NCI-H460 (cell line): ENCODE data around the gene CGREF1. TPM values are rescaled to one million over a fixed set of nuclear protein-coding genes. Genes with fewer than 3 reads are reported as not detected.
"Not testable (repeated sequence)": the region's sequence is repeated elsewhere in the genome, so short reads cannot be mapped to it uniquely, and the experiment has no call there.

Source experiments
- DNase-seq: peaks from one replicate; pipeline ENCODE4 v3.0.0-alpha.2; 2016; ENCODE audit warnings: low read depth; ENCODE audit errors: extremely low read depth
- total RNA-seq: library from RNA; depleted of rRNA; stranded (reverse); fragments of >200 nt; shearing (Covaris generic); gene quantifications from 2 replicates; pipeline ENCODE4 v1.2.3, GENCODE V29; 2014

Gene CGREF1
- total RNA-seq, 1 experiment from 2014 or later: 43.2 TPM

DNA sequence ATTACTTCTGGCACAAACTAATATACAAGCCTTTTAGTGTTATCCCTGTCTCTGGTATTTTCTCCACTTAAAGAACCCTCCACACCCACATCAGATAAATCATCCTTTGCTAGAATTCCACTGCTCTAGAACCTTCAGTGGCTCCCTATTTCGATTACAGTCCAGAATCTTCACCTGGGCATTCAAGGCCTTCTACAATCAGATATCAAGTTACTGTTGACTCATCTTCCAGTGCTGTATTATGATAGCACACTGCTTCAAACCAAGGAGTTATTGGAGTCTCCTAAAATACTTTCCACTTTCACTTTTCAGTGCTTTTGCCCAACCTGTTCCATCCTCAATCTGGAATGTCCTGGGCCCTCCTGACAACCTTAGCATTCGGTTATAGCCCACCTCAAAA lies 3.4 kb downstream of the CGREF1 start:
- no peak for DNase-seq

DNA sequence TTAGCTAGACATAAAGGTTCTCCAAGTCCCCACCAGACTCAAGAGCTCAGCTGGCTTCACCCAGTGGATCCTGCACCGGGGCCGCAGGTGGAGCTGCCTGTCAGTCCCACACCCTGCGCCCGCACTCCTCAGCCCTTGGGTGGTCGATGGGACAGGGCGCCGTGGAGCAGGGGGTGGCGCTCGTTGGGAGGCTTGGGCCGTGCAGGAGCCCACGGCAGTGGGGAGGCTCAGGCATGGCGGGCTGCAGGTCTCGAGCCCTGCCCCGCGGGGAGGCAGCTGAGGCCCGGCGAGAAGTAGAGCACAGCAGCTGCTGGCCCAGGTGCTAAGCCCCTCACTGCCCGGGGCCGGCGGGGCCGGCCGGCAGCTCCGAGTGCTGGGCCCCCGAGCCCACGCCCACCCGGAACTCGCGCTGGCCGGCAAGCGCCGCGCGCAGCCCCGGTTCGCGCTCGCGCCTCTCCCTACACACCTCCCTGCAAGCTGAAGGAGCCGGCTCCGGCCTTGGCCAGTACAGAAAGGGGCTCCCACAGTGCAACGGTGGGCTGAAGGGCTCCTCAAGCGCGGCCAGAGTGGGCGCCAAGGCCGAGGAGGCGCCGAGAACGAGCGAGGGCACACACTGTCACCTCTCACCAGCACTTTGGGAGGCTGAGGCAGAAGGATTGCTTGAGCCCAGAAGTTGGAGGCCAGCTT lies 7.4 kb downstream of the CGREF1 start:
- not testable (repeated sequence) for DNase-seq

DNA sequence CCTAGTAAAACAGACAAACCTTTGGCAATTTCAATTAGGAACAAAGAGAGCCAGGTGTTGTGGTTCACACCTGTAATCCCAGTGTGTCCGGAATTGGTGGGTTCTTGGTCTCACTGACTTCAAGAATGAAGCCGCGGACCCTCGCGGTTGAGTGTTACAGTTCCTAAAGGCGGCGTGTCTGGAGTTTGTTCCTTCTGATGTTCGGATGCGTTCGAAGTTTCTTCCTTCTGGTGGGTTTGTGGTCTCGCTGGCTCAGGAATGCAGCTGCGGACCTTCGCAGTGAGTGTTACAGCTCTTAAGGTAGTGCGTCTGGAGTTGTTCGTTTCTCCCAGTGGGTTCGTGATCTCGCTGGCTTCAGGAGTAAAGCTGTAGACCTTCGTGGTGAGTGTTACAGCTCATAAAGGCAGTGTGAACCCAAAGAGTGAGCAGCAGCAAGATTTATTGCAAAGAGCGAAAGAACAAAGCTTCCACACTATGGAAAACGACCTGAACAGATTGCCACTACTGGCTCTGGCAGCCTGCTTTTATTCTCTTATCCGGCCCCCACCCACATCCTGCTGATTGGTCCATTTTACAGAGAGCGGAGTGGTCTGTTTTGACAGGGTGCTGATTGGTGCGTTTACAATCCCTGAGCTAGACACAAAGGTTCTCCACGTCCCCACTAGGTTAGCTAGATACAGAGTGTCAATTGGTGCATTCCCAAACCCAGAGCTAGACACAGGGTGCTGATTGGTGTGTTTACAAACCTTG lies 8.2 kb downstream of the CGREF1 start:
- DNase-seq: not testable (repeated sequence)

DNA sequence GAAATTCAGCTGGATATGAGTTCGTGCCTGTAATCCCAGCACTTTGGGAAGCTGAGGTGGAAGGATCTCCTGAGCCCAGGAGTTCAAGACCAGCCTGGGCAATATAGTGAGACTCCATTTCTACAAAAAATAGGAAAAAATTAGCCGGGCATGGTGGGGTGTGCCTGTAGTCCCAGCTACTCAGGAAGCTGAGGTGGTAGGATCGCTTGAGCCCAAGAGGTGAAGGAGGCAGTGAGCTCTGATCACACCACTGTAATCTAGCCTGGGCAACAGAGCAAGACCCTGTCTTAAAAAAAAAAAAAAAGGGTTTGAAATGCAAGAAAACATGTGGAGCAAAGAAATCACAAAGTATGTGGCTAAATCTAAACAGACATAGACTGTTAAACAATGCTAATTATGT lies 9.8 kb downstream of the CGREF1 start:
- DNase-seq: no peak

DNA sequence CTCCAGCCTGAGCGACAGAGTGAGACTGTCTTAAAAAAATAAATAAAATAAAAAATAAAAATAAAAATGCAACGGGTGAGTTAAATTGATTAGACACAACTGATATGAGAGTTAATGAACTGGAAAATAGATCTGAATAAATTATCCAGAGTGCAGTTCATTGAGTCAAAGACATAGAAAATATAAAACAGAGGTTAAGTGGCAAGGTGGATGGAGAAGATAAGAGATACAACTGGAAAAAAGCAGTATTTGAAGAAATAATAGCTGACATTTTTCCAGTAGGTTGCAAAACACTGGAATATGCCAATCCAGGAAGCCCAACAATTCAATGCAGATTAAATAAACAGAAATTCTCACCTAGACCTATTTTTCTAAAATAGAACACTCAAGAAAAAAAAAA lies 10.7 kb downstream of the CGREF1 start:
- DNase-seq: no peak

DNA sequence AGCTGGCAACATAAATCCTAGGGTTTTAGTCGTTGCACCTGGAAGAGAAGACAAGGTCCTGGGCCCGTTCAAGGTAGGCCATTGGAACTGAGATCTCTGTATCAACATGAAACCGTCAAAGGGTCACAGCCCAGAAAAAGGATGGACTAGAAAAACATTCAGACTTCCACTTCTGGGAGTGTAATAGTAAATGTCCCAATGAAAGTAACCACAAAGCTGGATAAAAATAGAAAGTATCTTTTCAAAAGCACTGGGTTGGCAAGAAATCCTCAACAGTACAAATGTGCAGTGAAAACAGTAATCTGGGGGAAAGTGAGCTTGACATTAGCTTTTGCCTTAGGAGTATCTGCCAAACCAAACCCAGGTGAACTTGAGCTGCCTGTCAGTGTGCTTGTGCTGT lies 12.9 kb downstream of the CGREF1 start:
- no peak for DNase-seq

DNA sequence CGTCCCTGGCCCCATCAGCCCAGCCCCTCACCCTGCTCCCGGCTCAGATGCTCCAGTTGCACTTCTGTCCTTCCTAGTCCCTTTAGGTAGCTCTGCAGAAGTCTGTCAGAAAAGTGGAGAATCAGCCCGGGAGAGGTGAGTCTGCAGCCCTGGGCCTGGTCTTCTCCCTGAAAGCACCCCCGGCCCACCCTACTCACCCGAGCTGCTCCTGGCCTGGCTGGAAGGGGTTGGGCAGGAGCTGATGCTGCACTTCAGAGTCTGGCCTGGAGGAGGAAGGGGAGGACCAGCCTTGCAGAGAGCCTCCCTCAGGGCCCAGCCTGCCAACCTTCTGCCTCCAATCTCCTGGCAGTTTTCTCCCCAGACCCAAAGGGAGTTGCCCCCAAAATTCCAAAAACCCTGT lies 16.6 kb downstream of the CGREF1 start:
- no peak for DNase-seq

DNA sequence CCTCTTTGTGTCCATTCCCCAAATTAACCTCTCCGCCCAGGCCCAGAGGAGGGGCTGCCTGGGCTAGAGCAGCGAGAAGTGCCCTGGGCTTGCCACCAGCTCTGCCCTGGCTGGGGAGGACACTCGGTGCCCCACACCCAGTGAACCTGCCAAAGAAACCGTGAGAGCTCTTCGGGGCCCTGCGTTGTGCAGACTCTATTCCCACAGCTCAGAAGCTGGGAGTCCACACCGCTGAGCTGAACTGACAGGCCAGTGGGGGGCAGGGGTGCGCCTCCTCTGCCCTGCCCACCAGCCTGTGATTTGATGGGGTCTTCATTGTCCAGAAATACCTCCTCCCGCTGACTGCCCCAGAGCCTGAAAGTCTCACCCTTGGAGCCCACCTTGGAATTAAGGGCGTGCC lies 18.9 kb downstream of the CGREF1 start:
- DNase-seq: no peak

DNA sequence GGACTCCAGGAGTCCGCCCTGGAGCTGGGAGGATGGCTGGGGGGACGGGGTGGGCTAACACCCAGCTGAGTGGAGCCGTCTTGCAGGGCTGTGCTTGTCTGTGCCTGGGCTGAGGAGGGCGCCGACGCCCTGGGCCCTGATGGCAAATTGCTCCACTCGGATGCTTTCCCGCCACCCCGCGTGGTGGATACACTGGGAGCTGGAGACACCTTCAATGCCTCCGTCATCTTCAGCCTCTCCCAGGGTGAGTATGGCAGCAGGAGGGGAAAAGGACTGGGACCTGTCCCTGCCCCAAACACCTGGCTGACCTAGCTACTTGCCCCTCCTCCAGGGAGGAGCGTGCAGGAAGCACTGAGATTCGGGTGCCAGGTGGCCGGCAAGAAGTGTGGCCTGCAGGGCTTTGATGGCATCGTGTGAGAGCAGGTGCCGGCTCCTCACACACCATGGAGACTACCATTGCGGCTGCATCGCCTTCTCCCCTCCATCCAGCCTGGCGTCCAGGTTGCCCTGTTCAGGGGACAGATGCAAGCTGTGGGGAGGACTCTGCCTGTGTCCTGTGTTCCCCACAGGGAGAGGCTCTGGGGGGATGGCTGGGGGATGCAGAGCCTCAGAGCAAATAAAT lies 19.5 kb downstream of the CGREF1 start:
- no peak for DNase-seq

DNA sequence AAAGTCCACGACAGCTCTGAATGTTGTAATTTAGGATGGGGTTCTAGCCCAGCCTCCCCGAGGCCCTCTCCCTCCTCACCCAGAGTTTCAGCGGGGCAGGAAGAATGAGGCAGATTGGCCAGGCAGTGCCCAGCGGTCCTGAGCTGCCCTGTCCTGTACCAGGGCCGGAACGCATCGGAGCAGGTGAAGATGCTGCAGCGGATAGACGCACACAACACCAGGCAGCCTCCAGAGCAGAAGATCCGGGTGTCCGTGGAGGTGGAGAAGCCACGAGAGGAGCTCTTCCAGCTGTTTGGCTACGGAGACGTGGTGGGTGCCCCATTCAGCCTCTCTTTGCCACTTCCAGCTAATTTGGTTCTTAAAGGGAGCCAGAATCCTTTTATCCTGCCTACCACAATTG lies 21.6 kb downstream of the CGREF1 start:
- DNase-seq: no peak

DNA sequence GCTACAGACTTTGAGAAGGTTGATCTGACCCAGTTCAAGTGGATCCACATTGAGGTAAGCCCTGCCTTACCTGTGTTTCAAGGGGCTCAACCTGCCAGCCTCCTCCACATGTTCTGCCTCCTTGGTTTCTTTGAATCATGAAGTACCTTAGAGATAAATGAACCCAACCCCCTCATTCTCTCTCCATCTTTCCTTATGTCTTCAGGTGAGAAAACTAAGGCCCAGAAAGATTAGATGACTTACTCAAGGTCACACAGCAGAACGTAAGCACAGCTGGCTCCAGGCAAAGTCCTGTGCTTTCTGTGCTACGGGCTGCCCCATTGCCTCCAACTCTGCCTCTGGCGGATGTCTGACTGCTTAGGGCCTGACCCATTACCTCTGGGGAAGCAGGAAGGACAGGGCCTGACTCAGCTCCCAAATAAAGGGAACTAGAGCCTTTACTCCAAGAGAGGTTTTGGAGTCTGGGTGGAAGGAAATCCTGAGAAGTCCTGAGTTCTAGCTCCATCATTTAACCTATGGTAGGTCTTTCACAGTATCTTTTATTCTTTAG lies 22.1 kb downstream of the CGREF1 start:
- DNase-seq: no peak

DNA sequence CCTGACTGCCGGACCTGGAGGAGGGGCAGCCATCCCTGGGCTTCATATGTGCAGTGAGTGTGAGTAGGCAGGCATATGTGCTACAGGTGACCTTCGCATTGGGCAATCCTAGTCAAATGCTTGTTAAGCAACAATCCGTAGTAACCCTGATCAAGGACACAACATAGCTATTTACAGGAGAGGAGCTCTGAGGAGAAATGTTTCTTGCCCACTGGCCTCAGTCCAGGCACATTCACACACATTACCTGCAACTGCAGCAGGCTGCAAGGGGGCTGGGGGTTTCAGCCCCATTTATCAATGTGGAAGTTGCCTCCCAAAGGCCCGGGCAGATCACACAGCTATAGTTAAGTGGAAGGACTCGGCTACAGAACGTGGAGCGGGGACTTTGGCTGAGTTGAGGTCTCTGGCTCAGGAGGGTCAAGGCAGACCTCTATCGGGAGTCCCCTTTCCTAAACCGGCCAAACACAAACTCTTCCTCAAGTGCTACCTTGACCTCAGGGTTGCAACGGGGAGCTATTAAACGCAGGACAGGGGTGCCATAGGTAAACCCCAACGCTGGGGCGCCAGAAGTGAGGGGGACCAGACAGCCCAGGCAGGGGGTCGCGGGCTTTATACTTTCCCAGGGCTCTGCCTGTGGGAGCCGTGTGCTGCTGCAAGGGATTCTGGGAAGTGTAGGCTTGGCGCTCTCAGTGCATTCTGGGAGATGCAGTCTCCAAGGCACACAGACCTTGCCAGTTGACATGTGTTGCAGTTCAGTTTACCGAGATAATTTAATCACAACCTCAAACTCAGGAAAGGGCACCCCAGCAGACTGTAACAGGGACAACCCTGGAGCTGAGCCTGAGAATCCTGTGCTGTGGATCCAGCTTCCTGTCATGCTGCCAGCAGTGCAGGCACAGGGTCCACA lies 22.9 kb downstream of the CGREF1 start:
- DNase-seq: peak; percentile 37

DNA sequence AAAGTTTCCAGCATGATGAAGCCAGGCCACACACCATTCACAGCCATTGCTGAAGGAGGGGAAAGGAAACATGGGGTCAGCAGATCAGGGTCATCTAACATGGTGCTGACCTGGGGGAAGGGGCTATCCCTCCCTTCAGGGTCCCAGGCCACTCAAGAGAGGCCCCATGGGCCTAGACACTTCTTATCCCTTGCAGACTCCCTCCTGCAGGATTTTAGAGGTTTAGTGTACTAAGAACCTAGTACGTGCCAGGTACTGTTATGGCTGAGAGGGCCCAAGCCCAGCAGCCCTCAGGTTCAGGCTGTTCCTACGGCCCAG lies 23.5 kb downstream of the CGREF1 start:
- no peak for DNase-seq

DNA sequence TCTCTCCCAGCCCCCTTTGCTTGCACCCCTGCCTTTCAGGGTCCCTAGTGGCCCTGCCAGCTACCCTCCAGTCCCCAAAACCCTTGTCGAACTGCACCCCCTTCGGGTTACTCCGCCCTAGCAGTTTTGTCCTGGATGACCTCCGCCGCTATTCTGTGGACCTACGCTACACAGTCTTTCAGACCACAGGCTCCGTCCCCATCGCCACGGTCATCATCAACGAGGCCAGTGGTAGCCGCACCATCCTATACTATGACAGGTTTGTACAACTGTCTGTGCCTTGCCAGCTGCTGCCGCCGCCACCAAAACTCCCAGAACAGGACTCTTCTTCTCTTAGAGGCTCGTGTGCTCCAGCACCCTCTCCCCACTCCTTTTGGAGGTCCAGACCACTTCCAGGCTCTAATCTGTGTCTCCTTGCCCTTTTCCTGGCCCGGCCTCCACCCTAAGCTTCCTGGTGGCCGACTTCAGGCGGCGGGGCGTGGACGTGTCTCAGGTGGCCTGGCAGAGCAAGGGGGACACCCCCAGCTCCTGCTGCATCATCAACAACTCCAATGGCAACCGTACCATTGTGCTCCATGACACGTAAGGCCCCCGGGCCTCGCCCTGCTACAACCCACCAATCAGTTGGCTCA lies 24.5 kb downstream of the CGREF1 start:
- DNase-seq: no peak

DNA sequence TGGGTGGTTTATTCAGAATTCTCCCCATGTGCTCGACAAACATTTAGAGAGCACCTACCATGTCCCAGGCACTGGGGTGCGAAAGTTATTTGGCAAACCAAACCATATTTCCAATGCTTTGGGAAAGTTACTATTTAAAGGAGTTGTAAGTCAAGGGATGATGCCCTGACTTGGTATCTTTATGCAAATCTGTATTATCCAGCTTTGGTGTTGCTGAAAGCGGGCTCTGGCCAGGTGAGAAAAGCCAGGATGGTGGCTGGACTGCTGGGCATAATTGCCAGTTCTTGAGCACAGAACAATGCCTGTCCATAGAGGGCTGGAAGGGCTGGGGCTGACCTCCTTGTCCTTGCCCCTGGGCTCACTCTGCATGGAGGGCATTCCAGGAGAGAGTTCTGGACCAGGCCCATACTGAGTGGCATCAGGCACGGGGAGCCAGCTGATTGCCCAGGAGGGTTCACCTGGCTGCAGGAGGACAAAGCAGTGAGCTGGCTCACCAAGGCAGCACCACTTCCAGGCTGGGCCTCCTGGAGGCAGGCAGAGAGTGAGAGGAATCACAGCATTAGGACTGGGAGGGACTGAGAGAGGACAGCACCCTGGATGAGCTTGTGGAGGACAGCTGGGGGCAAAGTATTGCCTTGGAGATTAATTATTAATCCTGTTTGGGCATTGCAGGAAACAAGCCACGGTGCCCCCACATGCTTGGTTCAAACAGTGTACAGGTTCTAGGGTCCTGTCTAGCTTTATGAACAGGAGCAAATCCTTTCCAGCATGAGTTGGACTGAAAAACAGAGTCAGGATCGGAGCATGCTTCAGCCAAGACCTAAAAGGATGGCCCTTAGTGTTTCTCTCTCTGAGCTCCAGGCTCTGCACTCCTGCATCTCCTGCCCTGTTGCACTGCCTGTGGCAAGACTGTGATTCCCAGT lies 25.2 kb downstream of the CGREF1 start:
- no peak for DNase-seq

DNA sequence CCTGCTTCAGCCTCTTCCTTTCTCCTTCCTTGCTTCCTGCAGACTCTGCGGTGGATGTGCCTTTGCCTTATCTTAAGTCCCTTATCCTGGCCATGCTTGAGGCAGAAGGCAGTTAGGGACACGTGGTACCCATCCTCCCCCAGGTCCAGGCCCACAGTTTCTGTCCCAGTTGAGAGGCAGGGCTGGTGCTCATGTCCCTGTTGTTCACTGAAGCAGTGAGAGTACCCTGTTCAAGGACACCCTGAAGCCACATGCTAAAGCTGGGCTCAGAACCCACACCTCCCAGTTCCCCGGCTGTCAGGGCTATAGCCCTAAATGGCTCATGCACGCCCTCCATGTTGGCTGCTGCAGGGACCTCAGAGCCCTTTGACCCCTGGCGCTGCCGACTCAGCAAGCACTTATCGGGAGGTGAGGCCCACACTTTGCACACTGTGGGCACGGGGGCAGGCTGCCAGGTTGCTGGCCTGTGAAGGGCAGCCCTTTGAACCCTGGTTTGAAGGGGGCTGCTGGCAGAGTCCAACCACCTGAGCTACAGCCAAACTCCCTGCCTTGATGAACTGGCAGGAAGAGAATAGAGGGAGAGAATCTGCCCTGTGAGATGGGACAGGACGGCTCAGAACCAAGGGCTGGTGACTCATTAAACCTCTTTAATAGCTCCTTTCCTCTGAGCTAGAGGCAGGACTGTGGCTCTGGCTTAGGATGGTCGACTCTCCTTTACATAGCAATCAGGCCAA lies 26.1 kb downstream of the CGREF1 start:
- DNase-seq: no peak

DNA sequence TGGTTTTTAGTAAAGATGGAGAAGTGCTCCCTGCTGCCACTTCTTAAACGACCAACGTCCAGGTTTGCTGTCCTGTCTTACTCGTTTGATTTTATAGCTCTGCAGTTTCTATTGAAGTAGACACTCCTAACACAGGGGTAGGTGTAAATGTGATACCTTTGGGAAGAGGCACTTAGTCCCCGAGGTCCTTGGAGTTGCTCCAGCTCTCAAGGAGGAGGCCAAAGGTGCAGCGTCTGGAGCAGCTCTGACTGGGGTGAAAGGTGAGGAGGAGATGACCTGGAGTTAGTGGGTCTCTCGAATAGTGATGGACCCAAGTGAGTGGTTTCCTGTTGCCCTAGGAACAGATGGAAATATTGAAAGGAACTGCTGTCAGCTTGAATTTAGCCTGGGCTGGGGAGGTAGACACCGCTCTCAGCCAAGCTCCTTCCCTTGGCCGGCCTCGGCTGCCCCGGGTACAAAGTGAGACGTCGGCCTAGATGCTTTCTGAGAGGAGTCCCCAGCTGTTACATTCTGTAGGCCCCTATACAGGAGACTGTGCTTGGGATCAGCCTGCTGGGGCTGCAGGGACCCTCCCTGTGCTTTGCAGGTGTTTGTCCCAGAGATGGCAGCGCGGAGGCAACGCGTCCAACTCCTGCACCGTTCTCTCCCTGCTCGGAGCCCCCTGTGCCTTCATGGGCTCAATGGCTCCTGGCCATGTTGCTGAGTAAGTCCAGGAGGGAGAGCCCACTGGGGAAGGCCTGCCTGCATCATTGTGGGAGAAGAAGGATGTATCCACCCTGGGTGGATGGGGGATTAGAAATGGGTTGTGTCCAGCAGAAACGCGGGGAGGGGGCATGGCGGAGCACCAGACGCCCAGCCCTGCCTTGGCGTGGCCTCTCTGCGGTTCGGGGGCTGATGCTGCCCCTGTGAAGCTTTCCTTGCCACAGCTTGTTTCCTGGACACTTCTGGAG lies 26.9 kb downstream of the CGREF1 start:
- DNase-seq: no peak
